Upper lobe of left lung (tissue), 6 donors: Measurements from ENCODE around the gene BABAM2. TPM values are rescaled to one million over a fixed set of nuclear protein-coding genes. Genes with fewer than 3 reads are reported as not detected.
"Not testable (repeated sequence)": the region's sequence is repeated elsewhere in the genome, so short reads cannot be mapped to it uniquely, and the experiment has no call there.

Experiments
- ATAC-seq, 2 donors: fragments of 200-7000 bp; cut with Tn5 transposase; one replicate each; pipeline ENCODE4 v1.9.1; 2022; ENCODE audit warnings: mild to moderate bottlenecking in 2 of 2, moderate library complexity in 2 of 2; ENCODE audit not compliant: low FRiP score in 2 of 2
- DNase-seq, 2 donors: peaks; one replicate each; pipeline ENCODE4 v3.0.0-alpha.2; 2019 to 2020
- H3K27ac ChIP-seq, 4 donors: fragments of 200-600 bp; sonication (generic); one replicate each; pipeline ENCODE4 v1.5.1; 2016 to 2019
- H3K27me3 ChIP-seq, 4 donors: fragments of 200-600 bp; sonication (generic); one replicate each; pipeline ENCODE4 v1.5.1; 2017 to 2019
- H3K36me3 ChIP-seq, 4 donors: fragments of 200-600 bp; sonication (generic); one replicate each; pipeline ENCODE4 v1.5.1; 2016 to 2019
- H3K4me1 ChIP-seq, 4 donors: fragments of 200-600 bp; sonication (generic); one replicate each; pipeline ENCODE4 v1.5.1; 2018 to 2019
- H3K4me3 ChIP-seq, 4 donors: fragments of 200-600 bp; sonication (generic); one replicate each; pipeline ENCODE4 v1.5.1; 2017 to 2019; ENCODE audit warnings: mild to moderate bottlenecking in 2 of 4, moderate library complexity in 1 of 4
- H3K9me3 ChIP-seq, 4 donors: fragments of 200-600 bp; sonication (generic); one replicate each; pipeline ENCODE4 v1.5.1; 2018 to 2019
- EP300 ChIP-seq, 4 donors: sonication (generic); formaldehyde crosslinking; IDR thresholded peaks; one replicate each; pipeline ENCODE4 v1.5.1; 2017; ENCODE audit warnings: antibody characterized with exemption in 4 of 4, control low read depth in 2 of 4
- POLR2A ChIP-seq, 4 donors: fragments of 450-650 bp; IDR thresholded peaks; one replicate each; pipeline ENCODE4 v1.5.1; 2016 to 2017; ENCODE audit warnings: antibody characterized with exemption in 4 of 4, mild to moderate bottlenecking in 2 of 4
- POLR2AphosphoS5 ChIP-seq, 2 donors: sonication (generic); formaldehyde crosslinking; IDR thresholded peaks; one replicate each; pipeline ENCODE4 v1.5.1; 2017; ENCODE audit warnings: antibody characterized with exemption in 2 of 2
- WGBS, 2 donors: methylation state at CpG; one replicate each; pipeline ENCODE4 v1.1.5; 2017 to 2018; 5-methylcytosine and 5-hydroxymethylcytosine counted together
- total RNA-seq, 6 donors: library from RNA; depleted of rRNA in 4 of 6; stranded (reverse); fragments of >200 nt in 4 of 6; gene quantifications; one replicate each; pipeline versions ENCODE4 v1.1.0 to v1.2.1, GENCODE V29; 2016 to 2021
- TF ChIP-seq, protein P1 (sequence below), 6 experiments: fragments of 450-650 bp in 4 of 6; fragments of 200-600 bp in 2 of 6; sonication (generic) in 2 of 6; IDR thresholded peaks; one replicate each; pipeline ENCODE4 v1.5.1; 2016 to 2019; ENCODE audit warnings: antibody characterized with exemption in 6 of 6
- donor health status: DM: no; HTN: no; CAD: no; lungs with moderate emphysema.
- donor health status: DM: no; HTN: yes; CAD: no; lungs with severe emphysema.

The BABAM2 gene
- total RNA-seq, 6 donors from 2014 or later = 23.0 to 44.0 (median 38.2) TPM

DNA sequence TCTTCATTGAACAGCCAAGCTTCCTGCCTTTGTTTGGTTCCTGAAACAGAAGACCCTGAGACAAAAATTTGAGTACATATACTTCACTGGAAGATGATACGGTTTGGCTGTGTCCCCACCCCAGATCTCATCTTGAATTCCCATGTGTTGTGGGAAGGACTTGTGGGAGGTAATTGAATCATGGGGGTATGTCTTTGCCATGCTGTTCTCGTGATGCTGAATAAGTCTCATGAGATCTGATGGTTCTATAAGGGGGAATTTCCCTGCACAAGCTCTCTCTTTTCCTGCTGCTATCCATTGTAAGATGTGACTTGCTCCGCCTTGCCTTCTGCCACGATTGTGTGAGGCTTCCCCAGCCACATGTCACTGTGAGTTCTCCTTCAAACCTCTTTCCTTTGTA is 76.5 kb downstream of the BABAM2 start:
- H3K9me3 ChIP-seq = peaks cover 0 to 10% (median 6%) of the 10 kb centered on the region in 4 donors
- TF ChIP-seq, protein P1, sequence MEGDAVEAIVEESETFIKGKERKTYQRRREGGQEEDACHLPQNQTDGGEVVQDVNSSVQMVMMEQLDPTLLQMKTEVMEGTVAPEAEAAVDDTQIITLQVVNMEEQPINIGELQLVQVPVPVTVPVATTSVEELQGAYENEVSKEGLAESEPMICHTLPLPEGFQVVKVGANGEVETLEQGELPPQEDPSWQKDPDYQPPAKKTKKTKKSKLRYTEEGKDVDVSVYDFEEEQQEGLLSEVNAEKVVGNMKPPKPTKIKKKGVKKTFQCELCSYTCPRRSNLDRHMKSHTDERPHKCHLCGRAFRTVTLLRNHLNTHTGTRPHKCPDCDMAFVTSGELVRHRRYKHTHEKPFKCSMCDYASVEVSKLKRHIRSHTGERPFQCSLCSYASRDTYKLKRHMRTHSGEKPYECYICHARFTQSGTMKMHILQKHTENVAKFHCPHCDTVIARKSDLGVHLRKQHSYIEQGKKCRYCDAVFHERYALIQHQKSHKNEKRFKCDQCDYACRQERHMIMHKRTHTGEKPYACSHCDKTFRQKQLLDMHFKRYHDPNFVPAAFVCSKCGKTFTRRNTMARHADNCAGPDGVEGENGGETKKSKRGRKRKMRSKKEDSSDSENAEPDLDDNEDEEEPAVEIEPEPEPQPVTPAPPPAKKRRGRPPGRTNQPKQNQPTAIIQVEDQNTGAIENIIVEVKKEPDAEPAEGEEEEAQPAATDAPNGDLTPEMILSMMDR (IDR thresholded peaks at IDR 0.05) = no peak
- no peak for TF ChIP-seq POLR2A (IDR thresholded peaks at IDR 0.05)
- no peak for TF ChIP-seq EP300 (IDR thresholded peaks at IDR 0.05)
- no peak for TF ChIP-seq POLR2AphosphoS5 (IDR thresholded peaks at IDR 0.05)
- no peak overlapping the region for H3K27ac ChIP-seq
- WGBS, 2 donors = 86 to 88% methylated on average over 4 of the region's 4 CpGs
- DNase-seq = no peak
- peaks cover 5 to 13% (median 7%) of the 10 kb centered on the region in 4 donors for H3K4me1 ChIP-seq
- no peaks in the 10 kb centered on the region for H3K36me3 ChIP-seq
- H3K4me3 ChIP-seq = no peak overlapping the region
- ATAC-seq = no peak
- no peaks in the 10 kb centered on the region for H3K27me3 ChIP-seq

DNA sequence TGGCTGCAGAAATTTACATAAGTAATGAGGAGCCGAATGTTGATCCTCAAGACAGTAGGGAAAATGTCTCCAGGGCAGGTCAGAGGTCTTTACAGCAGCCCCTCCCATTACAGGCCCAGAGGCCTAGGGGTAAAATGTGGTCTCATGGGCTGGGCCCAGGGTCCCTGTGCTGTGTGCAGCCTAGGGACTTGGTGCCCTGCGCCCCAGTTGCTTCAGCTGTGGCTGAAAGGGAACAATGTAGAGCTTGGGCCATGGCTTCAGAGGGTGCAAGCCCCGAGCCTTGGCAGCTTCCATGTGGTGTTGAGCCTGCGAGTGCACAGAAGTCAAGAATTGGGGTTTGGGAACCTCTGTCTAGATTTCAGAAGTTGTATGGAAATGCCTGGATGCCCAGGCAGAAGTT is 77.5 kb downstream of the BABAM2 start:
- H3K27ac ChIP-seq, DNase-seq, H3K27me3 ChIP-seq, ATAC-seq, H3K9me3 ChIP-seq, H3K36me3 ChIP-seq, H3K4me3 ChIP-seq: not testable (repeated sequence)
- peaks cover 5 to 13% (median 7%) of the 10 kb centered on the region in 4 donors for H3K4me1 ChIP-seq
- WGBS, 2 donors = 99% methylated on average over 4 of the region's 4 CpGs

DNA sequence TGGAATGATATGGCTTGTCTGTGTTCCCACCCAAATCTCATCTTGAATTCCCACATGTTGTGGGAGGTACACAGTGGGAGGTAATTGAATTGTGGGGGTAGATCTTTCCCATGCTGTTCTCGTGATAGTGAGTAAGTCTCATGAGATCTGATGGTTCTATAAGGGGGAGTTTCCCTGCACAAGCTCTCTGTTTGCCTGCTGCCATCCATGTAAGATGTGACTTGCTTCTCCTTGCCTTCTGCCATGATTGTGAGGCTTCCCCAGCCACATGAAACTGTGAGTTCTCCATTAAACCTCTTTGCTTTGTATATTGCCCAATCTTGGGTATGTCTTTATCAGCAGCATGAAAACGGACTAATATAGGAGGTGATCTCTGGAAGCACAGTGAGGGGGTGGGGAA is 78.4 kb downstream of the BABAM2 start:
- not testable (repeated sequence) for DNase-seq, H3K9me3 ChIP-seq, H3K4me3 ChIP-seq, H3K27ac ChIP-seq, ATAC-seq, H3K36me3 ChIP-seq, H3K27me3 ChIP-seq
- peaks cover 5 to 13% (median 7%) of the 10 kb centered on the region in 4 donors for H3K4me1 ChIP-seq
- 92 to 93% methylated on average over 2 of the region's 2 CpGs for WGBS, 2 donors

DNA sequence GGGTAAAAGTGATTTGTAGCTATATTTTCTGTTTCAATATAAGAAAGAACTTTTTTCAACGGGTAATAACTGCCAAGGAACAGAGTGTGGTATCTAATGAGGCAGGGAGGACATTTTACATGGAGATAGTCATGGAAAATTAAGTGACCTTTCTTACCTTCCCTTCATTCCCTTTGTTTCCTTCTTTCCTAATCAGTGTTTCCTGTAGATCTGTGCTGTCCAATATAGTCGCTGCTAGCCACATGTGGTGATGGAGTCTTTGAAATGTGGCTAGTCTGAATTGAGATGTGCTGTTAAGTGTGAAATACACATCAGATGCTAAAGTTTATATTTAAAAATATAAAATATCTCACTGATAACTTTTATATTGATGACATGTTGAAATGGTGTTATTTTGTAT is 81.8 kb downstream of the BABAM2 start:
- TF ChIP-seq POLR2A (IDR thresholded peaks at IDR 0.05) (no peak), POLR2AphosphoS5 (IDR thresholded peaks at IDR 0.05) (no peak), EP300 (IDR thresholded peaks at IDR 0.05) (no peak)
- TF ChIP-seq, protein P1 (IDR thresholded peaks at IDR 0.05) = no peak

DNA sequence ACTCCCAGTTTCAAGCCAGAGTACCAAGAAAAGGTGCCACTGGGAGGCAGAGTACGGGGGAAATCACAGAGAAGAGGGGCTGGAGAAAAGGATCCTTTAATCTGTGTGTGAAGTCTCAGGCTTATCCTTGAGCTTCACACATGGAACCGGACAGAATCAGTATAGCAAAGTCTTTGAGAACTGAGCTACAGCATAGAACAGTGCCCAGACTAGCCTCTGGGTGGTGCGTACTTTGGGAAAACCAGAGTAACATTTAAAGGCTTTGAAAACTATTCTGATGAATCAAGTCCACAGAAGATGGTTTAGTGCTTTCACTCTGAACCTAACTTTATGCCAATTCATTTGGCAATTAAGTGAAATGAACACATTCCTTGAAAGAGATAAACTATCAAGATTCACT is 83.1 kb downstream of the BABAM2 start:
- 89 to 90% methylated on average over 3 of the region's 3 CpGs for WGBS, 2 donors
- Histone ChIP-seq H3K27ac (no peak overlapping the region), H3K36me3 (no peaks in the 10 kb centered on the region), H3K4me1 (no peaks in the 10 kb centered on the region), H3K27me3 (no peaks in the 10 kb centered on the region), H3K4me3 (no peak overlapping the region), H3K9me3 (peaks cover 0 to 2% (median 0%) of the 10 kb centered on the region in 4 donors)
- DNase-seq (no peak), ATAC-seq (no peak)
- TF ChIP-seq EP300 (IDR thresholded peaks at IDR 0.05) = no peak
- TF ChIP-seq POLR2A (IDR thresholded peaks at IDR 0.05) = no peak
- TF ChIP-seq, protein P1 (IDR thresholded peaks at IDR 0.05) = no peak
- no peak for TF ChIP-seq POLR2AphosphoS5 (IDR thresholded peaks at IDR 0.05)

More for the DNA sequence above, 81.8 kb downstream of the BABAM2 start:
- DNase-seq (no peak), ATAC-seq (no peak)
- no peak overlapping the region for H3K4me3 ChIP-seq
- H3K27me3 ChIP-seq = no peaks in the 10 kb centered on the region
- 76 to 77% methylated on average over 2 of the region's 2 CpGs for WGBS, 2 donors
- H3K36me3 ChIP-seq = no peaks in the 10 kb centered on the region
- peaks cover 0 to 10% (median 6%) of the 10 kb centered on the region in 4 donors for H3K9me3 ChIP-seq
- H3K4me1 ChIP-seq = peaks cover 0 to 4% (median under 1%) of the 10 kb centered on the region in 4 donors
- H3K27ac ChIP-seq = no peak overlapping the region

DNA sequence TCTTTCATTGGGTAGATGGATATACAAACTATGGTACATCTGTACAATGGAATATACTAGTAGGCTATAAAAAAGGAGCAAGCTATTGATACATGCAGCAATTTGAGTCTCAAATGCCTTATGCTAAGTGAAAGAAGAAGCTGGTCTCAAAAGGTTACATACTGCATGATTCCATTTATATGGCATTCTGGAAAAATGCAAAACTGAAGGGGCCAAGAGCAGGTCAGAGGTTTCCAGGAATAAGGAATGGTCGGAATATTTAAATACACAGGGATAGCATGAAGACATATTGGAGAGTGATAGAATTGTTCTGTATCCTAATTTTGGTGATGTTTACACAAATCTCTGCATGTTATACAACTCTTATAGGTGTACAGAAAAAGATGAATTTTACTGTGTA is 85.8 kb downstream of the BABAM2 start:
- Histone ChIP-seq H3K9me3 (no peaks in the 10 kb centered on the region), H3K27ac (no peak overlapping the region), H3K4me1 (peaks cover 0 to 5% (median 0%) of the 10 kb centered on the region in 4 donors), H3K27me3 (no peaks in the 10 kb centered on the region), H3K4me3 (no peak overlapping the region), H3K36me3 (no peaks in the 10 kb centered on the region)
- TF ChIP-seq POLR2AphosphoS5 (IDR thresholded peaks at IDR 0.05) (no peak), EP300 (IDR thresholded peaks at IDR 0.05) (no peak), POLR2A (IDR thresholded peaks at IDR 0.05) (no peak)
- TF ChIP-seq, protein P1 (IDR thresholded peaks at IDR 0.05) = no peak
- 94 to 100% methylated on average over 1 of the region's 1 CpG for WGBS, 2 donors
- ATAC-seq (no peak), DNase-seq (no peak)
